ENCODE data around the gene SIRPB2. TPM values are rescaled to one million over a fixed set of nuclear protein-coding genes. Genes with fewer than 3 reads are reported as not detected.
A peak's percentile ranks its signal among the peaks of the same experiment; 100 is the strongest.

SIRPB2 gene
- total and polyA plus RNA-seq, 2 of the 4 experiments (the other 2 are of a cell fraction): not detected

GRCh38 chr20:1471242-1471641, 20.0 kb downstream of the SIRPB2 start:
- Histone ChIP-seq H3K4me3 (ENCODE audit: insufficient read depth, low read depth, low read length) (no peak overlapping the region), H4K20me1 (ENCODE audit: insufficient read depth, low read length) (no peaks in the 10 kb centered on the region), H3K23ac (ENCODE audit: low read depth, low read length) (peak overlapping the region; percentile 49; the same call in 1 of the 2 replicates), H2BK5ac (ENCODE audit: low read depth, low read length, poor library complexity, severe bottlenecking) (peak overlapping the region; percentile 86), H2AFZ (replicated peaks; ENCODE audit: low read length, poor library complexity) (peak overlapping the region; percentile 83), H4K8ac (ENCODE audit: low read depth in 2 of 2, low read length in 2 of 2) (peak overlapping the region in 1 of 2 experiments; percentile 82; a peak in 1 of 4 replicates), H2BK20ac (ENCODE audit: low read depth, low read length) (peak overlapping the region; percentile 78; the same call in 1 of the 2 replicates), H3K18ac (ENCODE audit: low read depth, low read length) (no peak overlapping the region; the same call in 1 of the 2 replicates), H2AK5ac (ENCODE audit: low read depth, low read length) (peak overlapping the region; percentile 48; the same call in 1 of the 2 replicates), H3K4me1 (ENCODE audit: control insufficient read depth, insufficient read depth, low read length) (peaks cover 10% of the 10 kb centered on the region), H3K9ac (ENCODE audit: low read depth, low read length) (no peak overlapping the region), H2BK15ac (ENCODE audit: low read depth, low read length) (peak overlapping the region; percentile 77; the same call in 1 of the 3 replicates), H3K4ac (ENCODE audit: low read depth, low read length) (peak overlapping the region; percentile 82; the same call in 1 of the 2 replicates), H3K9me3 (ENCODE audit: control insufficient read depth, insufficient read depth, low read length) (no peaks in the 10 kb centered on the region), H3K79me1 (ENCODE audit: low read depth in 1 of 2, low read length in 2 of 2) (peaks cover 2 to 6% of the 10 kb centered on the region in 2 experiments; a peak in 3 of 4 replicates), H4K5ac (ENCODE audit: low read depth, low read length) (no peak overlapping the region; the same call in 1 of the 2 replicates), H4K91ac (ENCODE audit: insufficient read depth, low read depth, low read length) (no peak overlapping the region), H3K27me3 (ENCODE audit: control insufficient read depth, insufficient read depth, low read length) (peaks cover 2% of the 10 kb centered on the region; the same call in 1 of the 2 replicates), H2AK9ac (replicated peaks; ENCODE audit: low read depth, low read length, poor library complexity) (no peak overlapping the region), H3K36me3 (ENCODE audit: control insufficient read depth, insufficient read depth, low read length) (no peaks in the 10 kb centered on the region), H3K27ac (ENCODE audit: insufficient read depth, low read length) (no peak overlapping the region), H3K4me2 (ENCODE audit: low read depth, low read length) (no peak overlapping the region), H2BK120ac (ENCODE audit: low read depth, low read length) (peak overlapping the region; percentile 71; the same call in 1 of the 2 replicates), H3K9me1 (ENCODE audit: insufficient read depth, low read length) (peaks cover 6% of the 10 kb centered on the region; the same call in 1 of the 2 replicates), H3K56ac (ENCODE audit: extremely low read depth, insufficient read depth, low read length) (no peak overlapping the region), H3K14ac (replicated peaks; ENCODE audit: low read depth, low read length) (no peak overlapping the region)
- ChIA-PET CTCF (no interaction called here), POLR2A (ENCODE audit: unreplicated experiment) (no interaction called here)
- DNase-seq (no peak), ATAC-seq (ENCODE audit: low read depth) (no peak)
- TF ChIP-seq POLR2A (IDR thresholded peaks at IDR 0.05; ENCODE audit: low read depth, low read length) (no peak), CHD1 (IDR thresholded peaks at IDR 0.05; ENCODE audit: low read depth, low read length) (no peak), MXI1 (IDR thresholded peaks at IDR 0.05; ENCODE audit: borderline replicate concordance, low read depth, low read length) (no peak), FOS (IDR thresholded peaks at IDR 0.05; ENCODE audit: low read depth, low read length) (no peak), RFX5 (IDR thresholded peaks at IDR 0.05; ENCODE audit: low read depth, low read length) (no peak), CEBPB (IDR thresholded peaks at IDR 0.05; ENCODE audit: low read depth, low read length) (no peak)
- in situ Hi-C loops (cut with MboI; ENCODE audit: low sequenced_read_pairs): no loop called here
- intact Hi-C loops (cut with micrococcal nuclease): loop anchor here (10.0 kb wide), 1 partner anchor 656 kb away; no protein-coding TSS in a partner anchor
- dilution Hi-C loops (cut with HindIII; ENCODE audit: low sequenced_read_pairs, unreplicated experiment): no loop called here
- BruUV-seq (replicated peaks): no TSS peak
- WGBS, 2 experiments (ENCODE audit: extremely low coverage in 2 of 2, insufficient read length in 1 of 2): no CpG with 5 or more reads among the region's 2 CpGs
